ENCODE data around the gene IRAK3.

- TF ChIP-seq RARB (CRISPR knock-in tag; IDR thresholded peaks at IDR 0.05), result no peak
- no peak for TF ChIP-seq PATZ1 (CRISPR knock-in tag; IDR thresholded peaks at IDR 0.05; ENCODE audit: borderline replicate concordance)
- no peak for TF ChIP-seq ZFP30 (CRISPR knock-in tag; IDR thresholded peaks at IDR 0.05)
These were observed 50.3 kb downstream of the IRAK3 start for GRCh38 chr12:66239295-66239694.
